Measurements from ENCODE around the gene HSD17B2.

DNA sequence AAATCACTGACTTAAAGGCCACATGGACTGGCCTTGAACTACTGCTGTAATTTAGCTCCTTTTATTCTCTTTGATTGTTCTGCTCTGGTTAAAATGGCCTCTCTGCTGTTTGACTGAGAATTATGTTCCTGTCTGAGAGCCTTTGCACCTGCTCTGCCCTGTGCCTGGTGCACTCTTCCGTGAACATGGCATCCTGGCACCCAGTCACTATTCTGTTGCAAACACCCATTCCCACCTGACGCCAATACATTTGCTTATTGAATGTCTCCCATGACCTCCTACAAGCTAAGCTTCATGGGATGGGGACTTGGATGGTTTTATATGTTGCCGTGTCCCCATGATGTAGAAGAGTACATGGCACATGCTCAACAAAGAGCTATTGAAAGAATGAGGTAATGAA is 20.1 kb downstream of the HSD17B2 start:
- TF ChIP-seq, protein P1, sequence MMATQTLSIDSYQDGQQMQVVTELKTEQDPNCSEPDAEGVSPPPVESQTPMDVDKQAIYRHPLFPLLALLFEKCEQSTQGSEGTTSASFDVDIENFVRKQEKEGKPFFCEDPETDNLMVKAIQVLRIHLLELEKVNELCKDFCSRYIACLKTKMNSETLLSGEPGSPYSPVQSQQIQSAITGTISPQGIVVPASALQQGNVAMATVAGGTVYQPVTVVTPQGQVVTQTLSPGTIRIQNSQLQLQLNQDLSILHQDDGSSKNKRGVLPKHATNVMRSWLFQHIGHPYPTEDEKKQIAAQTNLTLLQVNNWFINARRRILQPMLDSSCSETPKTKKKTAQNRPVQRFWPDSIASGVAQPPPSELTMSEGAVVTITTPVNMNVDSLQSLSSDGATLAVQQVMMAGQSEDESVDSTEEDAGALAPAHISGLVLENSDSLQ (IDR thresholded peaks at IDR 0.05) = no peak
- TF ChIP-seq SUZ12 (IDR thresholded peaks at IDR 0.05) = no peak
- TF ChIP-seq FOXM1 (IDR thresholded peaks at IDR 0.05; ENCODE audit: borderline replicate concordance) = no peak
- no peak for TF ChIP-seq FOXK2 (IDR thresholded peaks at IDR 0.05)
- TF ChIP-seq NFRKB (IDR thresholded peaks at IDR 0.05) = no peak
- no peak for TF ChIP-seq TARDBP (IDR thresholded peaks at IDR 0.05)
- TF ChIP-seq CTBP1 (IDR thresholded peaks at IDR 0.05; ENCODE audit: borderline replicate concordance) = no peak
- no peak for TF ChIP-seq LEF1 (IDR thresholded peaks at IDR 0.05; ENCODE audit: borderline replicate concordance)
- no peak for TF ChIP-seq BHLHE40 (IDR thresholded peaks at IDR 0.05; ENCODE audit: borderline replicate concordance)
- no peak for TF ChIP-seq L3MBTL2 (conservative IDR thresholded peaks at IDR 0.05)
- TF ChIP-seq FOXA1 (IDR thresholded peaks at IDR 0.05) = no peak
- TF ChIP-seq HDGF (IDR thresholded peaks at IDR 0.05; ENCODE audit: borderline replicate concordance) = no peak
